Endothelial cell (in vitro differentiated cells): ENCODE measurements around the gene CDS2. TPM values are rescaled to one million over a fixed set of nuclear protein-coding genes. Genes with fewer than 3 reads are reported as not detected.
A peak's percentile ranks its signal among the peaks of the same experiment; 100 is the strongest.

Experiments used
- DNase-seq: peaks from one replicate; pipeline ENCODE4 v3.0.0; 2021; ENCODE audit warnings: low spot score
- H3K27ac Mint-ChIP-seq: one replicate; pipeline ENCODE4 v1.8.0; 2021; ENCODE audit warnings: mixed read lengths, inconsistent platforms; ENCODE audit not compliant: unreplicated experiment
- H3K27me3 Mint-ChIP-seq: one replicate; pipeline ENCODE4 v1.8.0; 2021; ENCODE audit warnings: mild to moderate bottlenecking, moderate library complexity, mixed read lengths, inconsistent platforms; ENCODE audit not compliant: unreplicated experiment
- H3K36me3 Mint-ChIP-seq: one replicate; pipeline ENCODE4 v1.8.0; 2021; ENCODE audit warnings: mild to moderate bottlenecking, low read depth, mixed read lengths, inconsistent platforms; ENCODE audit not compliant: unreplicated experiment
- H3K4me1 Mint-ChIP-seq: one replicate; pipeline ENCODE4 v1.8.0; 2021; ENCODE audit warnings: mild to moderate bottlenecking, mixed read lengths, inconsistent platforms; ENCODE audit not compliant: unreplicated experiment
- H3K4me3 Mint-ChIP-seq: one replicate; pipeline ENCODE4 v1.8.0; 2021; ENCODE audit warnings: mild to moderate bottlenecking, mixed read lengths, inconsistent platforms; ENCODE audit not compliant: unreplicated experiment
- H3K9me3 Mint-ChIP-seq: one replicate; pipeline ENCODE4 v1.8.0; 2021; ENCODE audit warnings: mixed read lengths, inconsistent platforms; ENCODE audit not compliant: unreplicated experiment
- total RNA-seq: library from RNA; stranded (reverse); fragmentation: NEBNext Ultra II Directional; extraction: Animal tissue kit (Norgen Biotek cat#: 25700); gene quantifications from one replicate; pipeline ENCODE4 v1.2.1, GENCODE V29; 2021; ENCODE audit not compliant: unreplicated experiment
- TF ChIP-seq, protein P1 (sequence below): fragments of 200-600 bp; sonication (generic); IDR thresholded peaks from one replicate; pipeline ENCODE4 v1.5.0; 2021; ENCODE audit warnings: antibody characterized with exemption; ENCODE audit not compliant: unreplicated experiment

Gene CDS2
- total RNA-seq, 1 donor from 2014 or later, result 130 TPM

- peaks cover 14% of the 10 kb centered on the region for H3K36me3 Mint-ChIP-seq
Observed at GRCh38 chr20:5205348-5206210, 78.8 kb downstream of the CDS2 start.

DNA sequence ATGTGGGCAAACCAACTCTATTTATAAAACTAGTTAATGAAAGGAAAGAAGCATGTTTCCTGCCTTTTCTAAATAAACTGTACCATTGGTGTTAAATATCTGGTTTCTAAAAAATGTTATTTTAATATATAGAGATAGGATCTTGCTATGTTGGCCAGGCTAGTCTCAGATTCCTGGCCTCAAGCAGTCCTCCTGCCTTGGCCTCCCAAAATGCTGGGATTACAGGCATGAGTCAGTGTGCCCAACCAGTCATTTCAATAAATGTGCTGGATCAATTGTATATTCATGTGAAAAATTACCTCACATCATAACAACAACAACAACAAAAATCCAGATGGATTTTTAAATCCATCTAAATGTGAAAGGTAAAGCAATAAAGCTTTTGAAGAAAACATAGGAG lies 80.3 kb downstream of the CDS2 start:
- Mint-ChIP-seq H3K36me3 (peaks cover 11% of the 10 kb centered on the region), H3K9me3 (no peaks in the 10 kb centered on the region), H3K4me3 (no peak overlapping the region), H3K27me3 (peaks cover 2% of the 10 kb centered on the region), H3K4me1 (no peaks in the 10 kb centered on the region), H3K27ac (no peak overlapping the region)
- no peak for DNase-seq
- TF ChIP-seq, protein P1, sequence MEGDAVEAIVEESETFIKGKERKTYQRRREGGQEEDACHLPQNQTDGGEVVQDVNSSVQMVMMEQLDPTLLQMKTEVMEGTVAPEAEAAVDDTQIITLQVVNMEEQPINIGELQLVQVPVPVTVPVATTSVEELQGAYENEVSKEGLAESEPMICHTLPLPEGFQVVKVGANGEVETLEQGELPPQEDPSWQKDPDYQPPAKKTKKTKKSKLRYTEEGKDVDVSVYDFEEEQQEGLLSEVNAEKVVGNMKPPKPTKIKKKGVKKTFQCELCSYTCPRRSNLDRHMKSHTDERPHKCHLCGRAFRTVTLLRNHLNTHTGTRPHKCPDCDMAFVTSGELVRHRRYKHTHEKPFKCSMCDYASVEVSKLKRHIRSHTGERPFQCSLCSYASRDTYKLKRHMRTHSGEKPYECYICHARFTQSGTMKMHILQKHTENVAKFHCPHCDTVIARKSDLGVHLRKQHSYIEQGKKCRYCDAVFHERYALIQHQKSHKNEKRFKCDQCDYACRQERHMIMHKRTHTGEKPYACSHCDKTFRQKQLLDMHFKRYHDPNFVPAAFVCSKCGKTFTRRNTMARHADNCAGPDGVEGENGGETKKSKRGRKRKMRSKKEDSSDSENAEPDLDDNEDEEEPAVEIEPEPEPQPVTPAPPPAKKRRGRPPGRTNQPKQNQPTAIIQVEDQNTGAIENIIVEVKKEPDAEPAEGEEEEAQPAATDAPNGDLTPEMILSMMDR, result no peak

More at GRCh38 chr20:5205348-5206210, 78.8 kb downstream of the CDS2 start:
- TF ChIP-seq, protein P1, result peak; percentile 77
- Mint-ChIP-seq H3K4me1 (no peaks in the 10 kb centered on the region), H3K27ac (no peak overlapping the region), H3K4me3 (no peak overlapping the region), H3K9me3 (no peaks in the 10 kb centered on the region), H3K27me3 (peaks cover 2% of the 10 kb centered on the region)
- DNase-seq, result peak; percentile 83

- peaks cover 15% of the 10 kb centered on the region for H3K4me1 Mint-ChIP-seq
- H3K4me3 Mint-ChIP-seq, result no peak overlapping the region
- peaks cover 9% of the 10 kb centered on the region for H3K36me3 Mint-ChIP-seq
- no peak overlapping the region for H3K27ac Mint-ChIP-seq
- no peak for DNase-seq
- H3K9me3 Mint-ChIP-seq, result no peaks in the 10 kb centered on the region
- H3K27me3 Mint-ChIP-seq, result peaks cover 2% of the 10 kb centered on the region
- TF ChIP-seq, protein P1, result no peak
Observed at GRCh38 chr20:5211803-5212714, 85.3 kb downstream of the CDS2 start.

DNA sequence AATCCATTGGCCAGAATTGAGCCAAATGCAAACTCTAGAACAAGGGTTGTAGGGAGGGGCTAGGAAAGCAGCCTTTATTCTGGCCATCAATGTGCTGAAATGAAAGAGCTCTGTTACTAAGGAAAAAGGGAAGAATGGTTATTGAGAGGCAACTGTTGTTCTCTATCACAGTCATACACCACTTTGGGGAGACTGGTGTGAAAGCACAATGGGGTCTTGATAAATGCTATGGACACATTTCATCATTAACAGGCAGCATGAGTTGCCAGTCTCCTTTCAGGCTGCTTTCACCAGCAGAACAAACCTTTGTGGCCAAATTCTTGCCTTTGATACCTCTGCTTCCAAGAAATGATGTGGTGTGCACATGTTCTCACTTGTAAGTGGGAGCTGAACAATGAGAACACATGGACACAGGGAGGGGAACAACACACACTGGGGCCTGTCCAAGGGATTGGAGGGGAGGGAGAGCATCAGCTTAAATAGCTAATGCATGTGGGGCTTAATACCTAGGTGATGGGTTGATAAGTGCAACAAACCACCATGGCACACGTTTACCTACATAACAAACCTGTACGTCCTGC lies 86.2 kb downstream of the CDS2 start:
- no peaks in the 10 kb centered on the region for H3K9me3 Mint-ChIP-seq
- no peak overlapping the region for H3K4me3 Mint-ChIP-seq
- H3K4me1 Mint-ChIP-seq, result peaks cover 15% of the 10 kb centered on the region
- H3K36me3 Mint-ChIP-seq, result peaks cover 9% of the 10 kb centered on the region
- DNase-seq, result no peak
- no peak overlapping the region for H3K27ac Mint-ChIP-seq
- TF ChIP-seq, protein P1, result no peak
- H3K27me3 Mint-ChIP-seq, result peaks cover 2% of the 10 kb centered on the region
